ENCODE data around the gene CAVIN1.

- TF ChIP-seq POLR2A (IDR thresholded peaks at IDR 0.05) = no peak
- TF ChIP-seq CTCF (IDR thresholded peaks at IDR 0.05) = peak; percentile 77 to 92 (median 84)
Observed at GRCh38 chr17:42405963-42406495, 17.0 kb downstream of the CAVIN1 start.

All from heart left ventricle (tissue), 13 donors.